ENCODE data around the gene HOXA11. TPM values are rescaled to one million over a fixed set of nuclear protein-coding genes. Genes with fewer than 3 reads are reported as not detected.

The HOXA11 gene
- total RNA-seq, 1 experiment from 2014 or later: not detected

DNA sequence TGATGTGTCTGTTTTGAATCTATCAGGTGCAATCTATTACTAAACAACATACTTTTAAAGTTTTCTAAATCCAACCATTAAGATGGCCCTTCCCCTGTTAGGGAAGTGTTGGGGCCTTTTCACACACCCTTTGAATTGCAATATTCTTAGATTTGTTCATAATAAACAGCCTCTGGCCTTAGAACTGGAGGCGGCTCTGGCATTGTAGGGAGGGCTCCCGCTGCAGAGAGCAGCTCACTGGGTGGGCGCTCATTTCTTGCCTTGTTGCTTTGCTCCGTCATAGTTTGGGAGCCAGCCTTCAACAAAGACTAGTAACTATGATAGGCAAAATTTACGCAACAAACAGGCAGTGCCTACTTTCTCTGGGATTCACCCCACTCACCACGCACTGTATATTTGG lies 6.7 kb downstream of the HOXA11 start:
- no peak overlapping the region for H3K4me3 Mint-ChIP-seq
- H3K36me3 Mint-ChIP-seq (ENCODE audit: insufficient read depth in 1 of 3, low read depth in 3 of 3): no peaks in the 10 kb centered on the region; a peak in 2 of 7 replicates
- no peak overlapping the region for H3K27ac Mint-ChIP-seq
- no peak overlapping the region for H2BK20ac ChIP-seq (ENCODE audit: low read depth, low read length, poor library complexity, severe bottlenecking)
- H4K5ac ChIP-seq (ENCODE audit: insufficient read length, low read depth, low read length): no peak overlapping the region
- H3K79me1 ChIP-seq (ENCODE audit: insufficient read depth, low read depth, low read length, poor library complexity, severe bottlenecking): no peaks in the 10 kb centered on the region
- no peak overlapping the region for H2AK5ac ChIP-seq (ENCODE audit: insufficient read length, low read length)
- H3K27me3 Mint-ChIP-seq (ENCODE audit: low read depth): peaks cover 98% of the 10 kb centered on the region
- peaks cover 2 to 14% of the 10 kb centered on the region in 2 experiments; a peak in 1 of 5 replicates for H3K9me3 Mint-ChIP-seq
- no peak overlapping the region for H3K27ac ChIP-seq (ENCODE audit: insufficient read length, low read depth, low read length)
- no peak overlapping the region for H2BK5ac ChIP-seq (ENCODE audit: insufficient read length, low read length)
- H3K4ac ChIP-seq (ENCODE audit: low read depth, low read length): no peak overlapping the region
- H3K79me2 ChIP-seq (ENCODE audit: insufficient read depth, low read length): no peaks in the 10 kb centered on the region
- no peak overlapping the region for H2BK12ac ChIP-seq (ENCODE audit: insufficient read length, low read depth, low read length)
- H3K4me2 ChIP-seq (ENCODE audit: insufficient read depth, insufficient read length, low read length): no peak overlapping the region
- H2BK120ac ChIP-seq (ENCODE audit: low read depth, low read length, poor library complexity, severe bottlenecking): no peak overlapping the region
- no peak overlapping the region for H2AFZ ChIP-seq (ENCODE audit: low read length)
- no peak overlapping the region for H3K14ac ChIP-seq (ENCODE audit: insufficient read depth, low read length)
- TF ChIP-seq, protein P1, sequence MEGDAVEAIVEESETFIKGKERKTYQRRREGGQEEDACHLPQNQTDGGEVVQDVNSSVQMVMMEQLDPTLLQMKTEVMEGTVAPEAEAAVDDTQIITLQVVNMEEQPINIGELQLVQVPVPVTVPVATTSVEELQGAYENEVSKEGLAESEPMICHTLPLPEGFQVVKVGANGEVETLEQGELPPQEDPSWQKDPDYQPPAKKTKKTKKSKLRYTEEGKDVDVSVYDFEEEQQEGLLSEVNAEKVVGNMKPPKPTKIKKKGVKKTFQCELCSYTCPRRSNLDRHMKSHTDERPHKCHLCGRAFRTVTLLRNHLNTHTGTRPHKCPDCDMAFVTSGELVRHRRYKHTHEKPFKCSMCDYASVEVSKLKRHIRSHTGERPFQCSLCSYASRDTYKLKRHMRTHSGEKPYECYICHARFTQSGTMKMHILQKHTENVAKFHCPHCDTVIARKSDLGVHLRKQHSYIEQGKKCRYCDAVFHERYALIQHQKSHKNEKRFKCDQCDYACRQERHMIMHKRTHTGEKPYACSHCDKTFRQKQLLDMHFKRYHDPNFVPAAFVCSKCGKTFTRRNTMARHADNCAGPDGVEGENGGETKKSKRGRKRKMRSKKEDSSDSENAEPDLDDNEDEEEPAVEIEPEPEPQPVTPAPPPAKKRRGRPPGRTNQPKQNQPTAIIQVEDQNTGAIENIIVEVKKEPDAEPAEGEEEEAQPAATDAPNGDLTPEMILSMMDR (conservative IDR thresholded peaks at IDR 0.05): no peak
- no peak overlapping the region for H3K9ac ChIP-seq (ENCODE audit: extremely low read depth, insufficient read length, low read length)
- H3K18ac ChIP-seq (ENCODE audit: insufficient read length, low read depth, low read length): no peak overlapping the region
- no peak overlapping the region for H4K91ac ChIP-seq (ENCODE audit: insufficient read length, low read depth, low read length)
- no peak overlapping the region for H2BK15ac ChIP-seq (ENCODE audit: low read depth, low read length)
- no peak overlapping the region for H3K23ac ChIP-seq (ENCODE audit: insufficient read length, low read depth, low read length)
- DNase-seq: peak; percentile 20
- H3K56ac ChIP-seq (ENCODE audit: insufficient read length, low read depth, low read length): no peak overlapping the region
- H3T11ph ChIP-seq (ENCODE audit: low read length): no peak overlapping the region
- H4K8ac ChIP-seq (replicated peaks; ENCODE audit: insufficient read length, low read depth, low read length): no peak overlapping the region
- peaks cover 98% of the 10 kb centered on the region for H3K27me3 ChIP-seq (ENCODE audit: insufficient read depth, low read length)
- peaks cover 3 to 13% of the 10 kb centered on the region in 2 experiments for H3K4me1 Mint-ChIP-seq
- no CpG with 5 or more reads among the region's 6 CpGs for WGBS (ENCODE audit: extremely low coverage, insufficient read length, low lambda C conversion rate)
- H3K23me2 ChIP-seq (ENCODE audit: insufficient read length, low read depth, low read length, poor library complexity, severe bottlenecking): no peaks in the 10 kb centered on the region
- no peaks in the 10 kb centered on the region for H4K20me1 ChIP-seq (ENCODE audit: control insufficient read depth, insufficient read depth, insufficient read length)
- no peaks in the 10 kb centered on the region for H3K4me1 ChIP-seq (ENCODE audit: insufficient read depth, low read length)
- H3K9me3 ChIP-seq (ENCODE audit: control insufficient read depth, low read depth, low read length): no peaks in the 10 kb centered on the region

Data from H9 (cell line).